ENCODE data around the gene MORN1.

DNA sequence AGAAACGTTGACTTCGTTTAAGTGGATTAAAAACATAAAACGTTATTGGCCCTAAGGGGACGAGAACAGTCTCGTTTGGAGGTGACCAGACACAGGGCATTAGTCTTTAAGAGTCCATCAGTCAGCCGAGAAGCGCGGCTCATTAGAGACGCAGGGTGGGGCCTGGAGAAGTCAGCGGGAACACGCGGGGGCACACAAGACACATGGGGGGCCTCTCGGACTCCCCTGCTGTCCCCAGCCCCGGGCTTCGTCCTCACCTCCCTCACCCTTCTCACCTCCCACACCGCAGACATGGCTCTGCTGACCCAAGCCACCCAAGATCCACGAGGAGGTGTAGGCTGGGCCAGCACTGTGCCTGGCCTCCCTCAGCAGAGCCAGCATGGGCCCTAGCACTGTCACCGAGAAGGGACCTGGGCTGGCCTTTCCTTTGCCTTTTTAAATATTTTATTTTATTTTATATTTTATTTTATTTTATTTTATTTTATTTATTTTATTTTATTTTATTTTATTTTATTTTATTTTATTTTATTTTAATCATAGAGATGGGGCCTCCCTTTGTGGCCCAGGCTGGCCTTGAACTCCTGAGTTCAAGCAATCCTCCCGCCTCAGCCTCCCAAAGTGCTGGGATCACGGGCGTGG lies 48.9 kb downstream of the MORN1 start:
- TF ChIP-seq, protein P1, sequence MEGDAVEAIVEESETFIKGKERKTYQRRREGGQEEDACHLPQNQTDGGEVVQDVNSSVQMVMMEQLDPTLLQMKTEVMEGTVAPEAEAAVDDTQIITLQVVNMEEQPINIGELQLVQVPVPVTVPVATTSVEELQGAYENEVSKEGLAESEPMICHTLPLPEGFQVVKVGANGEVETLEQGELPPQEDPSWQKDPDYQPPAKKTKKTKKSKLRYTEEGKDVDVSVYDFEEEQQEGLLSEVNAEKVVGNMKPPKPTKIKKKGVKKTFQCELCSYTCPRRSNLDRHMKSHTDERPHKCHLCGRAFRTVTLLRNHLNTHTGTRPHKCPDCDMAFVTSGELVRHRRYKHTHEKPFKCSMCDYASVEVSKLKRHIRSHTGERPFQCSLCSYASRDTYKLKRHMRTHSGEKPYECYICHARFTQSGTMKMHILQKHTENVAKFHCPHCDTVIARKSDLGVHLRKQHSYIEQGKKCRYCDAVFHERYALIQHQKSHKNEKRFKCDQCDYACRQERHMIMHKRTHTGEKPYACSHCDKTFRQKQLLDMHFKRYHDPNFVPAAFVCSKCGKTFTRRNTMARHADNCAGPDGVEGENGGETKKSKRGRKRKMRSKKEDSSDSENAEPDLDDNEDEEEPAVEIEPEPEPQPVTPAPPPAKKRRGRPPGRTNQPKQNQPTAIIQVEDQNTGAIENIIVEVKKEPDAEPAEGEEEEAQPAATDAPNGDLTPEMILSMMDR (IDR thresholded peaks at IDR 0.05) = no peak
- TF ChIP-seq POLR2A (IDR thresholded peaks at IDR 0.05) = no peak
